HG03442 (cell line): ENCODE data around the gene LRRC72.
A peak's percentile ranks its signal among the peaks of the same experiment; 100 is the strongest.
"Not testable (repeated sequence)": the region's sequence is repeated elsewhere in the genome, so short reads cannot be mapped to it uniquely, and the experiment has no call there.

ENCODE experiments used
- ATAC-seq: cut with Tn5 transposase; IDR thresholded peaks from one replicate; pipeline ENCODE4 v1.9.1; 2021; ENCODE audit warnings: mild to moderate bottlenecking, moderate library complexity; ENCODE audit not compliant: unreplicated experiment

The LRRC72 gene

GRCh38 chr7:16524332-16524731 is 2.3 kb upstream of the LRRC72 start:
- ATAC-seq: no peak

- ATAC-seq: no peak
Observed at GRCh38 chr7:16528520-16528919, 1.9 kb downstream of the LRRC72 start.

DNA sequence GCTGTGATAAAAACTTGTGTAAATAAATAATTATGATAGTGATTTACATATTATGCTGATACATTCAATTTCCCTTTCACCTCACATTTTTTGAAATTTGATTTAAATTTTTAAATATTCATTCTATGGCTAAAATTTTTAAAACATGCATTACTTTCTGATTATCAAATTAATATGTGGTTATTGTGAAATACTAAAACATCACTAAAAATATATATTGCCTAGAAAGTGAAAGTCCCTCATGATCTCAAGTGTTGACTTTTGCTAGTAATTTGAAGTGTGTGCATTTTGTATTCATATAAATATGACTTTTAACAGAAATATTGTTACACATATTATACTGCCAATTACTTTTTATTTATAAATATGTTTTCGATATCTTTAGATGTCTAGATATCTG is 3.1 kb downstream of the LRRC72 start:
- ATAC-seq: no peak

GRCh38 chr7:16531707-16532106 is 5.1 kb downstream of the LRRC72 start:
- ATAC-seq: no peak

- ATAC-seq: no peak
Observed at GRCh38 chr7:16532272-16532671, 5.6 kb downstream of the LRRC72 start.

DNA sequence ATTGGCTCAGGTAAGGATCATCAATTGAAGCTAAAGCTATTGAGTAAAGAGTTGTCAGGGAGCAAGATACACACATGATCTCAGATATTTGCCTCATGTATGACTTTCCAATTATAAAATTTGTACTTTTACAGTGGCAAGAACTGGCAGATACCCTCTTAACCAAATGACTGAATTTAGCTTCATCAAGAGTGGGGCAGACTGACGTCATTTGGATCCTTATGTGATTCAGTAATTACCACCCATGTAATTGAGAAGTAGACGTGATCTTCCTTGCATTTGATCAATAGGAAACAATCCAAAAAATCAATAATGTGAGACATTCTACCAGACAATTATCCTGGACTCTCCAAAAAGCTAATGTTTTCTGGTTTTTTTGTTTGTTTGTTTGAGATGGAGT is 8.9 kb downstream of the LRRC72 start:
- no peak for ATAC-seq

- not testable (repeated sequence) for ATAC-seq
Observed at GRCh38 chr7:16540559-16540958, 13.9 kb downstream of the LRRC72 start.

GRCh38 chr7:16542401-16542800 is 15.8 kb downstream of the LRRC72 start:
- ATAC-seq: no peak

DNA sequence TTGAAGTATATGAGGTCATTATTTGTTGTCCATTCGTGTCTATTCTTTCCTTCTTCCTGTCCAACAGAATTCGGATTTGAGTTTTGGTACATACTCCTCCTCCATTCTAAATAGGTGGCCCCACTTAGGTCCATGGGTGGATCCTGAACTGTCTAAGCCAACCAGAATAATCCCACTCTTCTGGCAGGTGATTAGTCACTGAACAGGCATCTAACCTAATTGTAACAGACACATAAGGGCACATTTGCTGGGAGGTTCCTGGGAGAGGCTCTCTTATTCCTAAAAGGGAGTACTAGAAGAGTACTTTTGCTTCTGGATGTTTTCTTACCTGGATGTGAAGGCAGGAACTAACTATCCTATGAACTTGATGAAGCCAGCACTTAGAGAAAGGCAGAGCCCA is 16.8 kb downstream of the LRRC72 start:
- no peak for ATAC-seq

DNA sequence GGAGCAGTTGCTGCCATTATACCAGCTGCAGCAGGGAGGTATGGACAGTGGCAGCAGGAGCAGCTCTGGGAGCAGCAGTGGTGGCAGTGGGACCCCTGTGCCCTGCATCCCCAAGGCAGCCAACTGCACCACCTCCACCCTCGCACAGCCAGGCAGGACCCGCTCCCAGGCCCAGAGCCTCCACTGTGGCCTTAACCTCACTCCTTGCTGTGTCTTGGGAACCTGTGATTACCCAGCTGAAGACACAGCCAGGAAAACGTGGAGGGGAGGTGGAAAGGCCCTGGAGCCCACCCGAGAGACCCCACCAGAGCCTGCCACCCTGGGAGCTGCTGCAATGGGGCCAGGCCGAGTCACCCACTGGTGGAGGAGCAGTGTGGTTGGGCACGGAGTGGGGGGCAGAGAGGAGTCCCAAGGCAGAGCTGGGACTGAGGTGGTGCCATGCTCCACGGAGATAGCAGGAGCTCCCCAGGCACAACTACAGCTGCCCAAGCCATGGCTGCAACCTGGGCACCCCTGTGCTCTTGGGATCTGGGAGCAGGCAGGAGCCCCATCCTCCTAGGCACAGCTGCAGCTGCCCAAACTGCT is 20.4 kb downstream of the LRRC72 start:
- ATAC-seq: no peak

- ATAC-seq: no peak
Observed at GRCh38 chr7:16548428-16548827, 21.8 kb downstream of the LRRC72 start.

DNA sequence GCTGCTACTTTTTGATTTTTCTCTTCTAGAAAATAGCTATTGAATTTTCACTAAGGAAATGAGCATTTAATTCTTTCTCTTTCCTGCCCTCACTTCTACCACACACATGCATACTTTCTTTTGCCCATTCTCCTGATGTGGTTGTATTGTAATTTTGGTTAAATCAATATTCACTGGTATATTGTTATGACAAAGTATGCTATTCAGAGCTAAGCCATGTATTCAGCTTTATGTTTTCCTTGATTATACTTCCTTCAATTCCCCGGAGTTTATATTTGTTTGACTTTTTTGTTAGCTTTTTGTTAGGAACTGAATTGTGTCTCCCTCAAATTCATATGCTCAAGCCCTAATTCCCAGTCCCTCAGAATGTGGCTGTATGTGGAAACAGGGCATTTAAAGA is 24.0 kb downstream of the LRRC72 start:
- ATAC-seq: no peak

- ATAC-seq: no peak
Observed at GRCh38 chr7:16554518-16555236, 28.1 kb downstream of the LRRC72 start.

- ATAC-seq: no peak
Observed at GRCh38 chr7:16556359-16556758, 29.7 kb downstream of the LRRC72 start.

GRCh38 chr7:16558761-16559302 is 32.2 kb downstream of the LRRC72 start:
- no peak for ATAC-seq

DNA sequence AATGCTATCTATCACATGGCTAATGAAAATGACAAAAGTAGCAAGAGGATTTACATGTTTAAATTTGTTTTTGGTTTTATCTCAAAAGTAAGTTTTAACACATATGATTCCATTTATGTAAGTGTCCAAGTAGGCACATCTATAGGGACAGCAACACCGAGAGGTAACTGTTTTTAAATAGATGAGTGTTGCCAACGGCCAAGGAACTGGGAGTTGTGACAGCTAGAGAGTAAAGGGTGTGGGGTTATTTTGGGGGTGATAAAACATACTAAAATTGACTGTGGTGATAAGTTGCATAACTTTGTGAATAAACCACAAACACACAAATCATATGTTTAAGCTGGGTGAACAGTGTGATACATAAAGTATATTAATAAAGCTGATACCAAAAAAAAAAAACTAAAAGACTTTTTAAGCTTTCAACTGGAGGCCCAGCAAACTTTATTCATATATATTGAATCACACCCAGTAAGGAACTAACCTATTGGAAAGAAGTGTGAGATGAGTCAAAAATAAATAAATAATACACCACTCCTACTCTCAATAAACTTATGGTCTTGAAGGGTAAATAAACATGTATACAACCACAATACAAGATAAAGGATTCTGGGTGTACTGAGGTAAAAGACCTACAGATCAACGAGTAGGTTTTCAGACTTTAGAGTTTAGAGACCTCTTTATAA is 33.0 kb downstream of the LRRC72 start:
- no peak for ATAC-seq

DNA sequence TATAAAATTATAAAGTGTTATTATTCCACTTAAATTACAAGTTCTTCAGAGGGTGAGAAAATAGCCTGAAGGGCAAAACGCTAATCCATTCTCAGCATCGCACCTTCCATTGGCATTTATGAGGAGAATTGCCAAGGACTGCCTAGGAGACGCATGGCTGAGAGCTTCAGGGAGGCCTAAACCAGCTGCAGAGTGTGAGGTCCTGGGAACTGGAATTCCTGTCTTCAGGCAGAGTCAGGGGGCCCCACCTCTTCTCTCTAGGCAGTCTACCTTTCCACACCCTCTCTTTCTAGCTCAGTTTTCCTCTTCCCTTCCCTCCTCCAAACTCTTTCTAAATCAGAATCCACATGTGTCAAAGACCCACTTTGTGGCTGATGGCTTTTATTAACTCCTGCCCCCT is 35.3 kb downstream of the LRRC72 start:
- no peak for ATAC-seq

GRCh38 chr7:16562456-16563220 is 36.0 kb downstream of the LRRC72 start:
- ATAC-seq: no peak

GRCh38 chr7:16563281-16564022 is 36.8 kb downstream of the LRRC72 start:
- peak; percentile 48 for ATAC-seq

- ATAC-seq: no peak
Observed at GRCh38 chr7:16564023-16564380, 37.4 kb downstream of the LRRC72 start.
